Measurements from ENCODE around the gene CCNB3. TPM values are rescaled to one million over a fixed set of nuclear protein-coding genes. Genes with fewer than 3 reads are reported as not detected.

CCNB3 gene
- total RNA-seq (under 1 TPM; 0.12 to 0.69 (median 0.46) TPM), polyA plus RNA-seq (1 to 10 TPM in 1 of 2 donors, under 1 TPM in 1; 0.80 to 2.0 TPM)

GRCh38 chrX:50204364-50204899 is at the start of gene CCNB3:
Gene CCNB3, plus strand, starts transcription at chrX:50204765. Its CDS starts 80,399 bp downstream, at chrX:50285164.
- peak within 1 kb of the TSS in 3 of 4 donors; percentile 5 to 27 (median 16) for H3K4me3 ChIP-seq
- no peaks in the 10 kb centered on the region for H3K9me3 ChIP-seq
- 0 to 8% methylated on average over 18 to 19 of the region's 19 CpGs for WGBS, 2 donors
- intact Hi-C loops (cut with DNase I): no loop called here
- no peaks in the 10 kb centered on the region for H3K27me3 ChIP-seq
- no peaks in the 10 kb centered on the region for H3K36me3 ChIP-seq
- no peaks in the 10 kb centered on the region for H3K4me1 ChIP-seq
- DNase-seq (peak; percentile 59 to 83 (median 72)), ATAC-seq (peak; percentile 96 to 97 (median 97)), FAIRE-seq (no peak)
- peak within 1 kb of the TSS in 1 of 4 donors; percentile 46 for H3K27ac ChIP-seq
- TF ChIP-seq, protein P1, sequence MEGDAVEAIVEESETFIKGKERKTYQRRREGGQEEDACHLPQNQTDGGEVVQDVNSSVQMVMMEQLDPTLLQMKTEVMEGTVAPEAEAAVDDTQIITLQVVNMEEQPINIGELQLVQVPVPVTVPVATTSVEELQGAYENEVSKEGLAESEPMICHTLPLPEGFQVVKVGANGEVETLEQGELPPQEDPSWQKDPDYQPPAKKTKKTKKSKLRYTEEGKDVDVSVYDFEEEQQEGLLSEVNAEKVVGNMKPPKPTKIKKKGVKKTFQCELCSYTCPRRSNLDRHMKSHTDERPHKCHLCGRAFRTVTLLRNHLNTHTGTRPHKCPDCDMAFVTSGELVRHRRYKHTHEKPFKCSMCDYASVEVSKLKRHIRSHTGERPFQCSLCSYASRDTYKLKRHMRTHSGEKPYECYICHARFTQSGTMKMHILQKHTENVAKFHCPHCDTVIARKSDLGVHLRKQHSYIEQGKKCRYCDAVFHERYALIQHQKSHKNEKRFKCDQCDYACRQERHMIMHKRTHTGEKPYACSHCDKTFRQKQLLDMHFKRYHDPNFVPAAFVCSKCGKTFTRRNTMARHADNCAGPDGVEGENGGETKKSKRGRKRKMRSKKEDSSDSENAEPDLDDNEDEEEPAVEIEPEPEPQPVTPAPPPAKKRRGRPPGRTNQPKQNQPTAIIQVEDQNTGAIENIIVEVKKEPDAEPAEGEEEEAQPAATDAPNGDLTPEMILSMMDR (IDR thresholded peaks at IDR 0.05): peak; percentile 45 to 71 (median 56)

DNA sequence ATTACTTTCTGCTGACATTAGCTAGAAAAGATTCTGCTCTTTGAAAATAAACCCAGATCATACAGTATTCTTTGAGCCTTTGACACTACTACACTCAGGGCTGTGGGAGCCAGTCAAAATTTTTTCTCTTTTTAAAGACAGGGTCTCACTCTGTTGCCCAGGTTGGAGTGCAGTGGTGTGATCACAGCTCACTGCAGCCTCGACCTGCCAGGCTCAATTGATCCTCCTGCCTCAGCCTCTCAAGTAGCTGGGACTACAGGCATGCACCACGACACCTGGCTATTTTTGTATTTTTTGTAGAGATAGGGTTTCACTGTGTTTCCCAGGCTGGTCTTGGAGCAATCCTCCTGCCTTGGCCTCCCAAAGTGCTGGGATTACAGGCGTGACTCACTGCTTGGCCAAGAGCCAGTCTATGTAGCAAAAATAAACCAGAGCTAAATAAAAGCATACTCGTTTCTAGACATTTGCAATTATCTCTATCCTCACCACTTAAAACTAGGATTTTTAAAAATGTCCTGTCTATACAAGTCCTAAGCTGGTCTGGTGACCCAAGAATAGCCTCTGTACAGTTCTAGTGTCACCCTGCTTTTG is 46.9 kb upstream of the CCNB3 start:
- ATAC-seq (no peak), FAIRE-seq (no peak), DNase-seq (peak in 1 of 6 donors; percentile 13)
- Histone ChIP-seq H3K27ac (no peak overlapping the region), H3K27me3 (no peaks in the 10 kb centered on the region), H3K9me3 (no peaks in the 10 kb centered on the region), H3K4me3 (no peak overlapping the region), H3K4me1 (no peaks in the 10 kb centered on the region), H3K36me3 (no peaks in the 10 kb centered on the region)
- intact Hi-C loops (cut with DNase I): no loop called here
- TF ChIP-seq, protein P1 (IDR thresholded peaks at IDR 0.05): no peak
- WGBS, 2 donors: 43 to 55% methylated on average over 4 of the region's 4 CpGs

- intact Hi-C loops (cut with DNase I): no loop called here
- Histone ChIP-seq H3K4me3 (no peak overlapping the region), H3K27ac (no peak overlapping the region), H3K9me3 (no peaks in the 10 kb centered on the region), H3K27me3 (no peaks in the 10 kb centered on the region), H3K36me3 (no peaks in the 10 kb centered on the region), H3K4me1 (no peaks in the 10 kb centered on the region)
- 26 to 32% methylated on average over 1 of the region's 1 CpG for WGBS, 2 donors
- FAIRE-seq (no peak), DNase-seq (no peak), ATAC-seq (no peak)
- TF ChIP-seq, protein P1 (IDR thresholded peaks at IDR 0.05): no peak
Observed at GRCh38 chrX:50158593-50158992, 46.0 kb upstream of the CCNB3 start.

DNA sequence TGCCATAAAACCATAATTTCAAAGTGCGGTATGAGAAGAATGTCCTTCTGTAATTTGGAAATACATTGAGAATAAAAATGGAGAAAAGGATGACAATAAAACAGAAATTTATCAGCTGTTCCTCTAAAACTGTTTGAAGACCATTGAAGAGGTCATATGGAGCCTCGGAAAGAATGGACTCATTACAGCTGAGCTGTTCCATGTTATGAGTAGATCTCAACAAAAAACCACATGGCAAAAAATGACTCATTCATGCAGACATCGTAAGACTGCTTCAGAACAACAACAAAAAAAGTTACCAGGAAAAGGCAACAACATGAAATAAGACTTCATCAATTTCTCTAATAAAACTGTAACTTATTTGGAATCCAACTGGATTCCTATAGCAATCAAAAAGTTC is 43.4 kb upstream of the CCNB3 start:
- WGBS, 2 donors: 69 to 71% methylated on average over 3 of the region's 3 CpGs
- ATAC-seq: no peak
- Histone ChIP-seq H3K9me3 (no peaks in the 10 kb centered on the region), H3K4me1 (no peaks in the 10 kb centered on the region), H3K36me3 (no peaks in the 10 kb centered on the region), H3K27ac (no peak overlapping the region), H3K27me3 (no peaks in the 10 kb centered on the region), H3K4me3 (no peak overlapping the region)
- TF ChIP-seq, protein P1 (IDR thresholded peaks at IDR 0.05): no peak
- intact Hi-C loops (cut with DNase I): no loop called here
- DNase-seq: no peak
- FAIRE-seq: no peak

DNA sequence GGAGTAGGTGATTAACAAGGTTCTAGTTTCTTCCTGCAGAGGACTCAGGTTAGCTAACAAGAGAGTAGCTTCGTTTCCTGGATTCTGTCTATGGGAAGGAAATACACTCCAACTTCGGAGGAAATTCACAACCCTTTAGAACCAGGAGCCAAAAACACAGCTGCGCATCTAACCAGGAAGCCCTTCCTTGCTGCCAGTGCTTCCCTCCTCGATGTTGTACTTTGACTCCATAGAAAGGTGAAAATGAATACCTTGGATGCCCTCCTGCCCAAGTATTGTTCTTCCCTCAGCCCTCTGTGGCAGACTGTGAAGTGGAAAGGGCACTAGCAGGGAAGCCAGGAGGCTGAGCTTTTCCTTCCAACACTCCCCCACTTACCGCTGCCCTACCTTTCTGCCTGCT is 38.8 kb upstream of the CCNB3 start:
- DNase-seq (no peak), FAIRE-seq (no peak), ATAC-seq (no peak)
- H3K27ac ChIP-seq: no peak overlapping the region
- no peaks in the 10 kb centered on the region for H3K36me3 ChIP-seq
- no peaks in the 10 kb centered on the region for H3K27me3 ChIP-seq
- no peaks in the 10 kb centered on the region for H3K9me3 ChIP-seq
- H3K4me1 ChIP-seq: no peaks in the 10 kb centered on the region
- H3K4me3 ChIP-seq: no peak overlapping the region
- TF ChIP-seq, protein P1 (IDR thresholded peaks at IDR 0.05): no peak
- 69 to 78% methylated on average over 5 of the region's 5 CpGs for WGBS, 2 donors
- intact Hi-C loops (cut with DNase I): no loop called here
